Left colon (tissue), 2 donors: ENCODE results near the gene MEGF8. TPM values are rescaled to one million over a fixed set of nuclear protein-coding genes. Genes with fewer than 3 reads are reported as not detected.

Experiments
- ATAC-seq: fragments of 200-7000 bp; cut with Tn5 transposase; one replicate; pipeline ENCODE4 v1.9.1; 2020; ENCODE audit warnings: mild to moderate bottlenecking, moderate library complexity
- DNase-seq, 2 donors: peaks; one replicate each; pipeline ENCODE4 v3.0.0-alpha.2; 2020
- intact Hi-C, 2 donors: fragments of 100-400 bp; cut with DNase I in 1 of 2; cut with micrococcal nuclease in 1 of 2; formaldehyde crosslinking; loops; one replicate each; pipeline versions ENCODE4 v1.11.2 to v1.14.0; 2022; cut with DNase I, micrococcal nuclease
- total RNA-seq, 2 donors: library from RNA; stranded (reverse); fragmentation: NEBNext Ultra II Directional; extraction: Animal tissue kit (Norgen Biotek cat#: 25700); gene quantifications; one replicate each; pipeline ENCODE4 v1.2.1, GENCODE V29; 2021
- donor health status: DM: no; HTN: no; CAD: no.
- donor health status: DM: yes; HTN: yes; CAD: no.

The MEGF8 gene
- total RNA-seq, 2 donors from 2014 or later, result 21.4 to 21.5 TPM

DNA sequence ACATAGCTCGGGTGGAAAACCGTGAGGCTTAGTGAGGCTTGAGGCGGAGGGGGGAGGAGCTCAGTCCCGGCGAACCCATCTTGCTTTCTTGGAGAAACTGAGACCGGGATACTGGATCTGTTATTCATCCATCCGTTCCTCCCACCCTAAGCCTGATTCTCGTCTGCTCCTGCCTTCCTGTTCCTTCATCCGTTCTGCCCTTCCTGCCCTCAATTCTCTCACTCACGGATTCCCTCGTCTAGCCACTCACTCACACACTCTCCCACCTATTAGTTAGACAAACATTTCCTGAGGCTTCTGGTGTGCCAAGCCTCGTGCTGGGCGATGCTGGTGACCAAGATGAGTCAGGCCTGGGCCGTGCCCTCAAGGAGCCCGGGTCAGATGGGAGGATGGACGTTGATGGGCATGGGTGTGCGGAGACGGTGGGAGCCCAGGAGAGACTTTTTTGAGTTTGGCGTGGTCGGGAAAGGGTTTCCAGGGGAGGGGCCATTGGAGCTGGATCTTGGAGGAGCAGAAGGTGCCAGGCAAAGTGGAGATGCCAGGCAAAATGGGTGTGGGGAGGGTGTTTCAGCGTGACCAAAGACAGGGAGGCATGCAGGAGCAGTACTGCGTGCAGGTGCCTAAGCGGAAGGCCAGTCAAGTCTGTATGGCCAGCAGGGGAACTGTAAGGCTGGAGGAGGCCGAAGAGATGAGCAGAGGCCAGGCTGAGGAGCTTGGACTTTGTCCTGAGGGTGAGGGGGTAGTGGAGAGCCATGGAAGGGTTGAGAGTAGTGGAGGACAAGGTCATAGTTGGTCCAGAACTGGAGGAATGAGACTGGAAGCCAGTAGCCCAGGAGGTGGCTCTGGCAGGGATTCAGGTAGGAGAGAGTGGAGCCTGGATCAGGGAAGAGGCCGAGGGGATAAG lies 72.1 kb downstream of the MEGF8 start:
- DNase-seq (peak in 1 of 2 donors; percentile 26), ATAC-seq (no peak)
- intact Hi-C loops, result no loop called here

DNA sequence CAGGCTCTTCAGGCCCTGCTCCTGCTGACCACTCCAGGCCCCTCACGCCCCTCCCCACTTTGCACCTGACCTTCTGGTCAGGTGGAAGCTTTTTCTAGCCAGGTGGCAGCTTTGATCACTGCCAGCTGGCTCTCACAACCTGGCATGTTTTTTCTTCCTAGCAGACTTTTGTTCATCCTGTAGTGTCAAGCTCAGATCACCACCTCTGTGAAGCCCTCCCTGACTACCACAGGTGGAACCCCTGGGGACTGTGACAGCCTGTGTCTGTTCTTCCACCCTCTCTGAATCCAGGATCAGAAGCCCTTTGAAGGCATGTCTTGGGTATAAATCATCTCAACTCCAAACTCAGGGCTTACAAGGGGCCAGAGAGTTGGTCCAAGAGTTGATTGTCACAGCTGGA lies 75.0 kb downstream of the MEGF8 start:
- intact Hi-C loops, result no loop called here
- DNase-seq, result no peak
- ATAC-seq, result no peak

DNA sequence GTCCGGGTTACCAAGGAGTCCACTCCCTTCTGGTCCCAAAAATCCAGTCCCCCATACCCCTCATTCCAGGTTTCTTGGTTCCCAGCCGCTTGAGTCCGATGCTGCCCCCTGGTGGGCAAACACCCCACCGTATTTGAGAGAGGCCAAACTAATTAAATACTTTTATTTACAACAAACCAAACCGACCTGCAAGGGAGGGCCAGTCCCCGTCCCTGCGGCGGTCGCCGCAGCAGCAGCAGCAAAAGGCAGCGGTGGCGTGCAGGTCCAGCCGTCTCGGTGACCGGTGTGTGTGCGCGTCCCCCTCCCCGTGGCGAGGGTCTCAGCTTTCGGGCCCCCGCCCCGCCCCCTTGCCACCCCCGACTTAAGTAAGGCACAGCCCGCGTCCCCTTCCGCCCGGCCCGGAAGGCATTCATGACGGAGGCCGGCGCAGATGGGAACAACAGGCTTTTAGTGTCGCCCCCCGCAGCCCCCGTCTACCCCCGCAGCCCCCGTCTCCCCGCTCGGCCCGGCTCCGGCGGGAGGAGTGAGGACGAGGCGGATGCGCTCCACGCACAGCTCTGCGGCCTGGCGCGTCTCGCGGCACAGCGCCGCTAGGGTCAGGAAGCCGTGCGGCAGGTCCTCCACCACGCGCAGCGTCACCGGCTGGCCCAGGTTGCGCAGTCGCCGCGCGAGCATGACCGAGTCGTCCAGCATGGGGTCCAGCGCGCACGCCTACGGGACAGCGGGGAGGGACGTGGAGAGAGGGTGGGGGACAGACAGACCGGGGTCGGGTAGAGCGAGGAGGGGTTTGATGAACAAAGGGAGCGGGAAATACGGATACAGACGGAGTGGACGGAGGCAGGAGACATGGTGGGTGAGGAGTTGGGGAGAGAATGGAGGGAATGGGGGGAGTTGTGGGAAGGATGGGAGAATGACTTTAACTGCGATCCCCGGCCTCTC lies 76.2 kb downstream of the MEGF8 start:
- intact Hi-C loops, result no loop called here
- DNase-seq (peak; percentile 55 to 88), ATAC-seq (peak; percentile 61)

GRCh38 chr19:42402376-42403116 lies 77.1 kb downstream of the MEGF8 start:
- intact Hi-C loops, result no loop called here
- ATAC-seq, result no peak
- no peak for DNase-seq

DNA sequence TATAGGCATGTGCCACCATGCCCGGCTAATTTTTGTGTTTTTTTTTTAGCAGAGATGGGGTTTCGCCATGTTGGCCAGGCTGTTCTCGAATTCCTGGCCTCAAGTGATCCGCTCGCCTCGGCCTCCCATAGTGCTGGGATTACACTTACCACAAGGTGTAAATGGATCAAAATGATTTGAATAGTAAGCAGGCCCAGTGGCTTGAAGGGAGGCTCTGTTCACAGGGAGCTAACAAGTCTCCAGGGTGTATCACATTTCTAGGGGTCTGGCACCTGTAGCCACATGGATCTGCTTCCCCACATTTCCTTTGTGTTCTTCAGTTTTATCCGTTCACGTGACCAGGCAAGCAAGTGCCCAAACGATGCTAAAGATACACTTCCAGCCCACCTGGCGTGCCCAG lies 78.2 kb downstream of the MEGF8 start:
- no peak for ATAC-seq
- intact Hi-C loops, result no loop called here

DNA sequence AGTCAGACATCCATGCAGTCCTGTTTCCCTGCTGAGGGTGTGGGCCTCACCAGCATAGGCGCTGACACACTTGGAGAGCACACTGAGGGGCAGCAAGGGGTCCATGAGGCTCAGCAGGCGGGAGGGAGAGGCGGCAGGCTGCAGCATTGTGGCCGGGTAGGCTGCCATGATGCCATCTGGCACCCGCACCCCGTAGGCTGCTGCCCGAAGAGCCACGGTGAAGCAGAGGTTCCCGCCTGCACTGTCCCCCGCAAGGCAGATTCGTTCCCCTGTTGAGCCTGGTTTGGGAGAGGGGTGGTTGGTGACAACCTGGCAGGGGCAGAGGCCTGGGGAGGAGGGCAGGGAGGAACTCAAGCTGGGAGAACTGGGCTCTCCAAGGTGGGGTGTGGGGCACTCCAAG lies 80.7 kb downstream of the MEGF8 start:
- intact Hi-C loops, result no loop called here
- DNase-seq (no peak), ATAC-seq (no peak)

More for the DNA sequence above, 78.2 kb downstream of the MEGF8 start:
- no peak for DNase-seq

- ATAC-seq (no peak), DNase-seq (no peak)
- intact Hi-C loops, result no loop called here
Observed at GRCh38 chr19:42407085-42407815, 81.8 kb downstream of the MEGF8 start.

- DNase-seq (no peak), ATAC-seq (no peak)
- intact Hi-C loops, result no loop called here
Observed at GRCh38 chr19:42407816-42408175, 82.4 kb downstream of the MEGF8 start.

- intact Hi-C loops, result no loop called here
- no peak for DNase-seq
- ATAC-seq, result no peak
Observed at GRCh38 chr19:42409477-42409876, 84.0 kb downstream of the MEGF8 start.

GRCh38 chr19:42410371-42410770 lies 84.9 kb downstream of the MEGF8 start:
- DNase-seq (no peak), ATAC-seq (no peak)
- intact Hi-C loops, result no loop called here

DNA sequence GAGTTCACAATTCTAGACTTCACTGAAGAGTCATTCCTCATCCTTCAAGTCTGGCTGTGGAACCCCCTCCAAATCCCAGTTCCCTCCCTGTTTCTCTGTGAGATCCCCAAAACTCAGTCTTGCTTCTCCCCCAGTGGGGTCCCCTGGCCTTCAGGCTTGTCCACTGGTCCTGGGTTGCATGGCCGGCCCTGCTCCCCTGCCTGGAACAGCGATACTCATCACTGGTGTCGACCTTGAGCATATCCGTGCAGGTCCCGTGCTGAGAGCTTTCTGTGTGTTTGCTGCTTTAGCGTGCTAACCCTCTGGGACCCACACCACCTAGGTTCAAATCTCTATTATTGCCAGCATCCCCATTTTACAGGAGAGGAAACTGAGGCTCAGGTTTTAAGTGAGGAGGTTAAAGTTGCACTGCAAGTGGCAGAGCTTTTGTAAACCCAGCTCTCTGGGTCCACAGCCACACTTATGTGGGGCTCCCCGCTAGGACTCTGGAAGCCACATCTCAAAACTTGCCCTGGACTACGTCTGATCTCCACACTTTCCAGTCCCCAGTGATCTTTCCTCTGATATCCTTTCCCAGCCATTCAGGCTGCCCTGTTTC lies 86.2 kb downstream of the MEGF8 start:
- intact Hi-C loops, result no loop called here

GRCh38 chr19:42412227-42412626 lies 86.8 kb downstream of the MEGF8 start:
- ATAC-seq, result peak; percentile 96
- DNase-seq, result peak; percentile 74 to 86
- intact Hi-C loops, result no loop called here

More for the DNA sequence above, 86.2 kb downstream of the MEGF8 start:
- no peak for DNase-seq
- ATAC-seq, result no peak

- intact Hi-C loops, result no loop called here
- no peak for DNase-seq
- peak; percentile 14 for ATAC-seq
Observed at GRCh38 chr19:42412661-42413076, 87.2 kb downstream of the MEGF8 start.

DNA sequence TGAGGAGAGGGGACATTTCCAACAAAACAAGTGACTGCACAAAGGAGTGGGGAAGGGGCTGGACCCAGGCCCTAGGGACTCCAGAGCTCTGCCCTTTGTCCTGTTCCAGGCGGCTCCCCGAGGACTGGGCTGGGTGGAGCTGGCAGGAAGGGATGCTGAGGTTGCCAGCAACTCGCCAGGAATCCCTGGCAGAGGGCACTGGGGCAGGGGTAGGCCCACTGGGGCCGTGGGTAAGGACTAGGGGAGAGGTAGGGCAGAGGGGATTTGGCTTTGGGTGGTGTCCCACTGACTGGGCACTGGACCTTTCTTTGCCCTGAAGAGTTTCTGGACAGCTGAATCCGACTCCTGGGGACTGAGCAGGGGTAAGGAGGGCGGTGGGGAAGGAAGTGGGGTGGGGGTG lies 93.9 kb downstream of the MEGF8 start:
- ATAC-seq, result no peak
- DNase-seq, result peak in 1 of 2 donors; percentile 23
- intact Hi-C loops, result no loop called here

DNA sequence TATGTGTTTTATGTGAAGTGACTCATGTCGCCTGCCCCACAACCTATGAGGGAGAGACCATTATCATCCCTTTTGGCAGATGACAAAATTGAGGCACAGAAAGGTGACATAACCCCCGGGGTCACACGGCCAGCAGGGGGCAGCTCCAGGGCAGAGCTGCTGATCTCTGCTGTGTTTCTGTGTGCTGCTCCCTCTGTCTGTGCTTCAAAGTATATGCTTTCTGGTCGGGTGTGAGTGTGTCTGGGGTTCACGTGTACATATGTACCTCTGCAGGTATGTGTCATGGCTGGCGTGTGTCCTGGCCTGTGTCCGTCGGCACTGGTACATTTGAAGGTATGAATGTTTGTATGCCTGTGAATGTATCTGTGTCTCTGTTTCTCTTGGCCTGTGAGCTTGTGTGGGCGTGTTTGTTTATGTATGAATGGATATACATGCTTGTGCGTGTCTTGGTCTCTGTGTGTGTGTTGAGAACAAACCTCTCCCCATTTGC lies 94.7 kb downstream of the MEGF8 start:
- DNase-seq (peak; percentile 61 to 77), ATAC-seq (peak; percentile 52)
- intact Hi-C loops, result no loop called here

DNA sequence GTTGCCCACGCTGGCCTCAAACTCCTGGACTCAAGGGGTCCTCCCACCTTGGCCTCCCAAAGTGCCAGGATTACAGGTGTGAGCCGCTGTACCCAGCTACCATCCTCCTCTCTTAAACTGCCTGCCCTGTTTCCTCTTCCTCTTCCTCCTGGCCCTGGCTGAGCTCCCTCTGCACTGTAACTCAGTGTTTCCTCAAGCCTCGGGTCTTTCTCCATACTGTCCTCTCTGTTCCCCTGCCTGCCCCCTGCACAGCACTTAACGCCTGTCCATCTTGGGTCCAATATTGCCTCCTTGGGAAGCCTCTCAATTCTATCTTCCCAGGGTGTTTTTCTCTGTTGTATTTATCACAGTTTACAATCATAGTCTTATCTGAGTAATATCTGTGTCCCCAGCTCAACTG lies 95.7 kb downstream of the MEGF8 start:
- intact Hi-C loops, result no loop called here
- DNase-seq, result peak in 1 of 2 donors; percentile 22
- no peak for ATAC-seq

DNA sequence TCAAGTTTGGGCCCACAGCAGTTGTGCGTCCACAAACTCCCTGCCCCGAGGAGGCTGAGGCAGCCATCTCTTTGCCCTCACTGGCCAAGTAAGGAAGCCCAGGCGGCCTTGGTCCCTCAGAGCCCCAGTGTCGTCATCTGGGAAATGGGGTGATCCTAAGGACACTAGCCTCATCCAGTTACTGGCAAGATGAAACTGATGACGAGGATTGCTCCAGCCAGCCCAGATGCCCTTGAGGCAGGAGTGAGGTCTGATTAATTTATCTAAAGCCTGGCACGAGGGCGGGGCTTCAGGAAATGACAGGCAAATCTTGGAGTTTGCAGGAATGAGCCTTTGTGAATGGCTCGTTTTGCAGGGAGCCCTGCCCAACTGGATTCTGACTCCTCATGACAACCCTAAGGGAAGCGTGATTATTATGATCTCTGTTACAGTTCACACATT lies 96.2 kb downstream of the MEGF8 start:
- intact Hi-C loops, result no loop called here
- peak in 1 of 2 donors; percentile 24 for DNase-seq
- no peak for ATAC-seq
